Mucosa of descending colon (tissue), 3 donors: ENCODE measurements around the gene C1QTNF8. TPM values are rescaled to one million over a fixed set of nuclear protein-coding genes. Genes with fewer than 3 reads are reported as not detected.

Source experiments
- ATAC-seq: fragments of 200-7000 bp; cut with Tn5 transposase; one replicate; pipeline ENCODE4 v1.9.1; 2020; ENCODE audit warnings: mild to moderate bottlenecking, moderate library complexity
- DNase-seq, 3 donors: peaks; one replicate each; pipeline ENCODE4 v3.0.0-alpha.2; 2020
- H3K36me3 ChIP-seq: fragments of 200-600 bp; one replicate; pipeline ENCODE4 v1.8.0; 2021; ENCODE audit warnings: low read depth, mild to moderate bottlenecking
- H3K4me1 ChIP-seq: fragments of 200-600 bp; one replicate; pipeline ENCODE4 v1.8.0; 2021; ENCODE audit warnings: low read depth, mild to moderate bottlenecking
- H3K4me3 ChIP-seq: fragments of 200-600 bp; one replicate; pipeline ENCODE4 v1.8.0; 2021; ENCODE audit warnings: mild to moderate bottlenecking
- H3K9me3 ChIP-seq: fragments of 200-600 bp; one replicate; pipeline ENCODE4 v1.8.0; 2021; ENCODE audit warnings: mild to moderate bottlenecking
- CTCF ChIP-seq: fragments of 200-600 bp; IDR thresholded peaks from one replicate; pipeline ENCODE4 v1.8.0; 2022; ENCODE audit warnings: antibody characterized with exemption, mild to moderate bottlenecking
- intact Hi-C, 2 donors: fragments of 100-400 bp; cut with DNase I in 1 of 2; cut with micrococcal nuclease in 1 of 2; formaldehyde crosslinking; loops; one replicate each; pipeline versions ENCODE4 v1.11.0 to v1.11.1; 2022; cut with DNase I, micrococcal nuclease
- total RNA-seq, 3 donors: library from RNA; stranded (reverse); fragmentation: NEBNext Ultra II Directional in 2 of 3; extraction: Animal tissue kit (Norgen Biotek cat#: 25700) in 2 of 3; gene quantifications; one replicate each; pipeline versions ENCODE4 v1.2.1 to v1.2.4, GENCODE V29; 2021 to 2023
- donor health status: DM: no; HTN: no; CAD: no; lungs with moderate emphysema.
- donor health status: DM: no; HTN: no; CAD: no.
- donor health status: DM: no; HTN: yes; CAD: no.

C1QTNF8 gene
- total RNA-seq, 3 donors from 2014 or later: not detected

- Histone ChIP-seq H3K9me3 (no peaks in the 10 kb centered on the region), H3K4me3 (no peak overlapping the region), H3K4me1 (peaks cover 12% of the 10 kb centered on the region), H3K36me3 (no peaks in the 10 kb centered on the region)
- no peak for ATAC-seq
- intact Hi-C loops: no loop called here
- DNase-seq: no peak
- no peak for TF ChIP-seq CTCF
These were observed 5.7 kb upstream of the C1QTNF8 start for GRCh38 chr16:1101573-1102332.

GRCh38 chr16:1101133-1101532, 5.1 kb upstream of the C1QTNF8 start:
- ATAC-seq (no peak), DNase-seq (no peak)
- Histone ChIP-seq H3K9me3 (no peaks in the 10 kb centered on the region), H3K4me3 (no peak overlapping the region), H3K4me1 (peaks cover 12% of the 10 kb centered on the region), H3K36me3 (no peaks in the 10 kb centered on the region)
- no peak for TF ChIP-seq CTCF
- intact Hi-C loops: no loop called here

- intact Hi-C loops: no loop called here
- H3K9me3 ChIP-seq: no peaks in the 10 kb centered on the region
- ATAC-seq (peak; percentile 56), DNase-seq (peak in 1 of 3 donors; percentile 61)
- TF ChIP-seq CTCF: no peak
- H3K36me3 ChIP-seq: no peaks in the 10 kb centered on the region
- no peak overlapping the region for H3K4me3 ChIP-seq
- peaks cover 12% of the 10 kb centered on the region for H3K4me1 ChIP-seq
These were observed 4.2 kb upstream of the C1QTNF8 start for GRCh38 chr16:1100084-1100800.

- no peak overlapping the region for H3K4me3 ChIP-seq
- intact Hi-C loops: no loop called here
- no peak for DNase-seq
- H3K4me1 ChIP-seq: peaks cover 12% of the 10 kb centered on the region
- no peak for ATAC-seq
- H3K36me3 ChIP-seq: no peaks in the 10 kb centered on the region
- no peak for TF ChIP-seq CTCF
- no peaks in the 10 kb centered on the region for H3K9me3 ChIP-seq
These were observed 3.4 kb upstream of the C1QTNF8 start for GRCh38 chr16:1099189-1100083.

- intact Hi-C loops: no loop called here
- Histone ChIP-seq H3K9me3 (no peaks in the 10 kb centered on the region), H3K36me3 (no peaks in the 10 kb centered on the region), H3K4me3 (no peak overlapping the region), H3K4me1 (peaks cover 12% of the 10 kb centered on the region)
- no peak for TF ChIP-seq CTCF
- DNase-seq (no peak), ATAC-seq (no peak)
These were observed 2.4 kb upstream of the C1QTNF8 start for GRCh38 chr16:1098266-1098991.
